GM12864 (cell line): ENCODE data around the gene TAP1.
"Not testable (repeated sequence)": the region's sequence is repeated elsewhere in the genome, so short reads cannot be mapped to it uniquely, and the experiment has no call there.

ENCODE experiments used
- DNase-seq: peaks from one replicate; pipeline ENCODE4 v3.0.0-alpha.2; 2011; ENCODE audit warnings: low read depth
- H3K4me3 ChIP-seq: 2 replicates; pipeline ENCODE4 v1.5.1; 2011; ENCODE audit warnings: mild to moderate bottlenecking, low read depth, low read length, control low read depth
- CTCF ChIP-seq: IDR thresholded peaks from 2 replicates; pipeline ENCODE4 v1.5.1; 2011; ENCODE audit warnings: low read depth, mild to moderate bottlenecking, moderate library complexity, low read length, control low read depth, inconsistent platforms; ENCODE audit errors: missing control alignments

Gene TAP1

DNA sequence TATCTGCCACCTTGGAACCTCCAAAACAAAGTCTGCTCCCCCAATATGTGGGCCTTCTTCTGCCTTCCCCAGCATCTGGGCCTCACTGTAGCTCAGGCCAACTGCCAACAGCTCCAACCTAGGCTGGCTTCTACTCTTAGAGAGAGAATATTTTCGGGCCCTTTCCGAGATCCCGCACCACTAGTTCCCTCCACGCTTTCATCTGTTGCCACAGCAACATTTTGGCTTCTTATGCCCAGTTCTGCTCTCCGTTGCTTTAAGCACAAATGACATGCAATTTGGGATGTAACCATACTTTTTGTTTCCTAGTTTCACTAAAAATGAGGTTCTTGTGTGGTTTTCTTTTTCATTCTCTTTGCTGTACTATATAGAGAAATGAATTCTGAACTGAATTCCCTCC, 34.1 kb upstream of the TAP1 start:
- no peak overlapping the region for H3K4me3 ChIP-seq
- DNase-seq: no peak
- no peak for TF ChIP-seq CTCF

DNA sequence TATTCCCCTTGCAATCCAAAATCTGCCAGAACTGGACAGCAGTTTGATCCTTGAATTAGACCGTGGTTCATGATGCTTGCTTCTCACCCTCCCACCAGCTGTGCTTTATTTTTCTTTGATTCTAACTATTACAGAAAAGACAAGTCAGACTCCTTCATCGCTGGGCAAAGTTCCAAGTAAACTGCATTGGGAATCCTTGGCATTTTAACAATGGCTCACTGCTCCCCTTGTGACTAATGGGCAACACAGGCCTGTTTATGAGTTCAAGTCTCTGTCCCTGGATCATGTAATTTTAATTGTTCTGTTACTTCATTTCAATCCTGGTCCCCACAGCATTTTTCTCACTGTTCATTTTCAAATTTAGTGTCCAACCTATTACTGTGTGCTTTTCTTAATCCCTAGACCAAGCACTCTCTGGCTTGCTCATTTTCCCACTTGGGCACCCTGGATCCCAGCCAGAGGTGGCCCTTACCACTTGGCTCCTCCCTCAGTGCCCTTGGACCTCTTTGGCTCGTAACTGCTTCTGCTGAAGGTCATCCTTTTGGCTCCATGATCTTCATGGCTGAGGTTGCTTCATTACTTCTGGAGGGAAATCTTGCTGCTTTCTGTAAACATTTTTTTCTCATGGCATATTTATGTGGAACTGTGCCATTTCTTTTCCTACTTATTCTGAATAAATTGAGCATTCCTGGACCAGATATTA, 33.3 kb upstream of the TAP1 start:
- H3K4me3 ChIP-seq: no peak overlapping the region
- no peak for TF ChIP-seq CTCF
- DNase-seq: no peak

GRCh38 chr6:32885698-32886286, 32.3 kb upstream of the TAP1 start:
- no peak overlapping the region for H3K4me3 ChIP-seq
- peak; percentile 57 for DNase-seq
- peak; percentile 45 for TF ChIP-seq CTCF

- TF ChIP-seq CTCF: no peak
- no peak for DNase-seq
- no peak overlapping the region for H3K4me3 ChIP-seq
Observed at GRCh38 chr6:32883789-32884188, 30.3 kb upstream of the TAP1 start.

GRCh38 chr6:32882879-32883250, 29.4 kb upstream of the TAP1 start:
- no peak for DNase-seq
- H3K4me3 ChIP-seq: no peak overlapping the region

DNA sequence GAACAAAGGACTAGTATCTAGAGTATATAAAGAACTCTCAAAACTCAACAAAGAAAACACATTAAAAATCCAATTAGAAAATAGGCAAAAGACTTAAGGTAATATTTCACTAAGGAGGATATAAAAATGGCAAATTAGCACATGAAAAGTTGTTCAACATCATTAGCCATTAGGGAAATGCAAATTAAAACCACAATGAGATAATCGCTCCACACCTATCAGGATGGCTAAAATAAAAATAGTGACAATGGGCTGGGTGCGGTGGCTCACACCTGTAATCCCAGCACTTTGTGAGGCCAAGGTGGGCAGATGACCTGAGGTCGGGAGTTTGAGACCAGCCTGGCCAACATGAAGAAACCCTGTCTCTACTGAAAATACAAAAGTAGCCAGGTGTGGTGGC, 27.5 kb upstream of the TAP1 start:
- not testable (repeated sequence) for H3K4me3 ChIP-seq, DNase-seq

More at GRCh38 chr6:32882879-32883250, 29.4 kb upstream of the TAP1 start:
- no peak for TF ChIP-seq CTCF

DNA sequence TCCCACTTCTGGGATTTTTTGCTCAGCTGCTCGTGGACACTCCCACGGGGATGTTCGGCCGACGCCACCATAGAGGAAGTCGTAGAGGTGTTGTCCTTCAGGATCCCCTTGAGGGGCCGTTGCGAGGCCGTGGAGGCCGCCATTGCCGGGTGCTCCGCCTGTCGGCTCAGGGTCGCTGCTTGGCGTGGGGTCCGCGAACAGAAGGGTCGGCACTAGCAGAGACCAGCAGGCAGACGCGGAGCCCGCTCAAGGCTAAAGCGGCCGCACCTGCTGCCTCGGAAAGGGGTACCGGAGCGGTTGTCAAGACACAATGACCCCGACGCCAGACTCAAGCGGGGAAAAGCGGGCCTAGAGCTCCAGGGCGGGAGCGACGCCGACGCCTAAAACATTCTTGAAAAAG, 26.2 kb upstream of the TAP1 start:
- H3K4me3 ChIP-seq: no peak overlapping the region
- DNase-seq: no peak
- no peak for TF ChIP-seq CTCF
